Islet of Langerhans (tissue), 1 donor: ENCODE measurements around the gene TTYH3.

Experiments
- FAIRE-seq: peaks from one replicate; lab custom pipeline; 2011; peaks lifted over from hg19 to GRCh38; lab: Jason Lieb, UNC

The TTYH3 gene

DNA sequence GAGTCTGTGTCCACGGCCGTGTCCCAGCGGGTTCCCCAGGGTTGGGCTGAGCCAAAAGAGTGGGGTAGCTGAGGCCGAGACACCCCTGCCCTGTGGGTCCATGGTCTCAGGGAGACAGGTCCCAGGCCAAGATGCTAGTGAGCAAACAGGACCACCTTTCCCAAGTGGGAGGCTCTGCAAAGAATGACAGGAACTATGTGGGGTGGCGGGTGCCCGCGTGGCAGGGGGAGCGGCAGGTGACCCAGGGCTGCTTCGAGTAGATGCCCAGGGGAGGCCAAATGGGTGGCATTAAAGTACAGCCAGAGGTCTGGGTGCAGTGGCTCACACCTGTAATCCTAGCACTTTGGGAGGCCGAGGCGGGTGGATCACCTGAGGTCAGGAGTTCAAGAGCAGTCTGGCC is 18.2 kb downstream of the TTYH3 start:
- no peak for FAIRE-seq

DNA sequence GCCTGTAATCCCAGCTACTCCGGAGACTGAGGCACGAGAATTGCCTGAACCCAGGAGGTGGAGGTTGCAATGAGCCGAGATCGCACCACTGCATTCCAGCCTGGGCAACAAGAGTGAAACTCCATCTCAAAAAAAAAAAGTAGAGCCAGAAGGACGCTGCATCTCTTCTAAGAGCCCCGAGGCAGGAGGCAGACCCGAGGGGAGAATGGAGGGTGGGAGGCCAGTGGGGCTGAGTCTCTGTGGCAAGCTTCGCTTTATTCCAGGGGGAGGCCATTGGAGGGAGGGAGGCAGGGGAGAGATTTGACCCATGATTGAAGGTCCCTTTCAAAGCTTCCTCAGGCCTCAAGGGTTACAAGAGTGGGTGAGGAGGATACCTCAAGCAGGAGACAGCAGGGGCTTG is 18.7 kb downstream of the TTYH3 start:
- FAIRE-seq, result no peak

DNA sequence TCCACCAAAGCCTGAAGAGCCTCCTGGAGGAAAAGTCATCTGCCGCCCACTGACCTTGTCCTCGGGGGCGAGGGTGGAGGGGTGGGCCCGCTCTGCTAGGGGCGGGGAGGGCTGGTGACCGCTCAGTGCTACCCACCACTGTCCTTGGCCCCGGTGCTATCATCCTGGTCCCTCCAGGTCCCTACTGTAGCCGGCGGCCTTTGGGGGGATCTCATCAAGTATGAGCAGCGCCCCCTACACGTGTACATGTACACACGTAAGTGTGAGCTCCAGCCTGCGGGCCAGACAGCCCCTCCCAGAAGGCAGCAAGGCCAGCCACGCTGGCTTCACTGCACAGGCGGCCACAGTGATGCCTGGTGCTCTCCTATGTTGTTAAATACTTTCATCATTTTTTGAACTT is 19.6 kb downstream of the TTYH3 start:
- no peak for FAIRE-seq

DNA sequence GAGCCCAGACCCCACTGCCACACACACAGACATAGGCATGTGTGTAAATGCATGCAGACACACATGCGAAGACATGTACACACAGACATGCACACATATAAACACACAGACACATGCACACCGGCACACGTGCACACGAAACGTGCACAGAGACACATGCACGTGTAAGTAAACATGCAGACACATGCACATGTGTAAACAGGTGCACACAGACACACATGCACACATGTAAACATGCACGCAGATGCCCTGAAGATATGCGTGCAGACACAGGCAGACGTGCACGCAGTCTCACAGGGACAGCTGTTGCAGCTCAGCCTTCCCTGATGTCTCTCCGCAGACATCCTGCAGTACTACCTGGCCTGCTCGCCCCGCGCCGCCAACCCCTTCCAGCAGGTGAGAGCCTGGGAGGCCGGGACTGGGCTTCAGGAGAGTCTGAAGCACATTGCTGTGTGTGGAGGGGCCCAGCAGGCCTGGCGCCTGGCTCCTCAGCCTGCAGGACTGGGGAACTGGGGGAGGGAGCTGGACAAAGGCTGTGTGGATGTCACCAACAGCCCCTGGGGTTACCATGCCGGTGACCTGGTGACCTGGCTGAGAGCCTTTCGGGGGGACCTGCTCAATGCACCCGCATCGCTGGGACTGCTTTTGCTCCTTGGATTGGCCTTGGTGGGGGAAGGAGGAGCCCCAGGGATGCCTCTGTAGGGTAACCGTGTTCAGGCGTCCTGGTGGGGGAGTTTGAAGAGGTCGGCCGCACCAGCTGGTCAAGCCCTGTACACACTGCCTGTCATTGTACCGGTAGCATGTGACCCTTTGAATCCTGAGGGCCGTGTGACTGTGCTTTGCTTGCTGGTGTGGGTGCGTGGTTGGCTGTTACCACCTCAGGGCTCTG is 20.3 kb downstream of the TTYH3 start:
- FAIRE-seq, result no peak

DNA sequence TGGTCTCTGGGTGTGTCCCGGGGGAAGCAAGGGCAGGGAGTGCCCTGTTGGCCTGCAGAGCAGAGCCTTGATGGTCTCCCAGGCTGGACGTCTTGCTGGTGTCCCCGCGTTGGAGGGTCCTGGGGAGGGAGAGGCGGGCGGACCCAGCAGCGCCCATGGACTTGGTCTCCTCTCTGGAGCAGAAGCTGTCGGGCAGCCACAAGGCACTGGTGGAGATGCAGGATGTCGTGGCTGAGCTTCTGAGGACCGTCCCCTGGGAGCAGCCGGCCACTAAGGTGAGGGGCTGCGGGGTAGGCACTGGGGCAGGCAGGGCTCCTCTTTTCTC is 20.9 kb downstream of the TTYH3 start:
- no peak for FAIRE-seq

DNA sequence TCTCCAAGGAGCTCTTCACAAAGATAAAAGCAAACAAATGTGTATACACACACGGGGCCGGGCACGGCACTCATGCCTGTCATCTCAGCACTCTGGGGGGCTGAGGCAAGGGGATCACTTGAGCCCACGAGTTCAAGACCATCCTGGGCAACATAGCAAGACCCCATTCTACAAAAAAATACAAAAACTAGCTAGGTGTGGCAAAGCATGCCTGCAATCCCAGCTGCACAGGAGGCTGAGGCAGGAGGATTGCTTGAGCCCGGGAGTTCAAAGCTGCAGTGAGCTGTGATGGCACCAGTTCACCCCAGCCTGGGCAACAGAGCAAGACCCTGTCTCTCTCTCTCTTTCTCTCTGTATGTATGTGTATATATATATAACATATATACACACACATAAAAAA is 22.3 kb downstream of the TTYH3 start:
- no peak for FAIRE-seq

DNA sequence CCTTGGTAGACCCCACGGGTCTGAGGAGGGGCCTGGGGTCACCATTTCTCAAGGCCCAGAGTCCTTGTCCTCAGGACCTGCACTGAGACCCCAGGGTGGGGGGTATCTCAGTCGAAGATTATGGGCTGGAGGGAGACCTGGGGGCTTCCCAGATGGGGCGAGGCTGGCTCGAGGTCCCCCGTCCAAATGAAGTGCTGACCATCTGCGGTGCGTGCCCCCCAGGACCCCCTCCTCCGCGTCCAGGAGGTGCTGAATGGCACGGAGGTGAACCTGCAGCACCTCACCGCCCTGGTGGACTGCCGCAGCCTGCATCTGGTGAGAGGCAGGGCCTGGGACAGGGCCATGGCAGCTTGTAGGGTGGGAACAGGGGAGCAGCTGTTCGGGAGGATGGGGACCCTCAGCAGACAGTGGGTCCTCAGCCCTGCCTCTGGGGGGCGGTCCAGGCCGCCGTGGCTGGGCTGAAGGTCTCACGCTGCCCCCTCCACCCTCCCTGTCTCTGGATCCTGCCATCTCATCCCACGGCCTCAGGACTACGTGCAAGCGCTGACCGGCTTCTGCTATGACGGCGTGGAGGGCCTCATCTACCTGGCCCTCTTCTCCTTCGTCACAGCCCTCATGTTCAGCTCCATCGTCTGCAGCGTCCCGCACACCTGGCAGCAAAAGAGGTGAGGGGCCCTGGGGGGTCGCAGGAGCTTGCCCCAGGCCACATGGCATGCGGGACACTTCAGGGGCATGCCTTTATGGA is 24.3 kb downstream of the TTYH3 start:
- no peak for FAIRE-seq

DNA sequence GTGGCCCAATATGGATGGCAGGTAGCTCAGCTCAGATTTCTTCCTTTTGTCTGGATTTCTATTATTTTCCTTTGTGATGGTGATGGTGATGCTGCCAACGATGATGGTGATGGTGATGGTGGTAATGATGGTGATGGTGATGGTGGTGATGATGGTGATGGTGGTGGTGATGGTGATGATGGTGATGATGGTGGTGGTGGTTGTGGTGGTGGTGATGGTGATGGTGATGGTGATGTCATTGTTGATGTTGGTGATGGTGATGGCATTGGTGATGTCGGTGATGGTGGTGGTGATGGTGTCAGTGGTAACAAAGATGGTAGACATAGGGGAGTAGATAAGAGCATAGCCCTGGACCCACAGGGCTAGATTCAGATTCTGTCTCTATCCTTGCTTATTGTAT is 25.4 kb downstream of the TTYH3 start:
- no peak for FAIRE-seq

DNA sequence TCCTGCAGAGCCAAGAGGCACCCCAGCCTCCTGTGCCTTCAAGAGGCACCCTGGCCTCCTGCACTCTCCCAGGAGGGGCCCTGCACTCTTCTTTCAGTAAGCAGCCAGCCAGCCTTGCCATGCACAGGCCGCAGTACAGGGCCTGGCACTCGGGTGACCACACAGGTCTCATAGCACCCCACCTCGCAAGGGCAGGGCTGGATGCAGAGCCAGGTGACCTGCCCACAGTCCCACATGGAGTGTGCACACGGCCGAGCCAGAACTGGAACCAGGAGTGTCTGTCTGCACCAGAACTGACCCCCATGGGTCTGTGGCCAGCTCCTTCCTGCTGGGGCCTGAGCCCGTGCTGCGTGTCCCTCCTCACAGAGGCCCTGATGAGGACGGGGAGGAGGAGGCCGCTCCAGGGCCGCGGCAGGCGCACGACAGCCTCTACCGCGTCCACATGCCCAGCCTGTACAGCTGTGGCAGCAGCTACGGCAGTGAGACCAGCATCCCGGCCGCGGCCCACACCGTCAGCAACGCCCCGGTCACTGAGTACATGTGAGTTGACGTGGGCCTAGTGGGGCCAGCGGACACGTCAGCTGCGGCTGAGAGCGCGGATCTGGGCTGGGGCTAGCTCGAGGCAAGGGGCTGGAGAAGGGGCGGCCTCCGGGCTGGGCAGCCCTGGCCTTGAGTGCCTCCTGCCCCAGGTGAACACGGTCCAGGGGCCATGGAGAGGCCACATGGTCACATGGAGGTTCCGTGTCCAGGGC is 26.3 kb downstream of the TTYH3 start:
- no peak for FAIRE-seq

DNA sequence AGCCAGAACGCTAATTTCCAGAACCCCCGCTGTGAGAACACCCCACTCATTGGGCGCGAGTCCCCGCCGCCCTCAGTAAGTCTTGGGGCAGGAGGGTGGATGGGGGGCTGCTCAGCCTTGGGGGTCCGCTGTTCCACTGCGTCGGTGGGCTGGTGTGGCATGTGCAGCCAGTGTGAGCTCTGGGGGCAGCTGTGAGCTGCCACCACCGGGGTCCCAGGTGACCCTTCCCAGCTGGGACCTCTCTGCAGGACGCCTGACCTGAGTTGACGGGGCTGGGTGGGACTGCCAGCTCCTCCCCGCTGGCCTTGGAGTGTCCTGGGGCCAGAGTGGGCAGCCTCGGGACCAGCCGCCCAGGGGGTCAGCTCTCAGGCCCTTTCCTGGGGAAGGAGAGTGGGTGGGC is 27.2 kb downstream of the TTYH3 start:
- FAIRE-seq, result no peak

DNA sequence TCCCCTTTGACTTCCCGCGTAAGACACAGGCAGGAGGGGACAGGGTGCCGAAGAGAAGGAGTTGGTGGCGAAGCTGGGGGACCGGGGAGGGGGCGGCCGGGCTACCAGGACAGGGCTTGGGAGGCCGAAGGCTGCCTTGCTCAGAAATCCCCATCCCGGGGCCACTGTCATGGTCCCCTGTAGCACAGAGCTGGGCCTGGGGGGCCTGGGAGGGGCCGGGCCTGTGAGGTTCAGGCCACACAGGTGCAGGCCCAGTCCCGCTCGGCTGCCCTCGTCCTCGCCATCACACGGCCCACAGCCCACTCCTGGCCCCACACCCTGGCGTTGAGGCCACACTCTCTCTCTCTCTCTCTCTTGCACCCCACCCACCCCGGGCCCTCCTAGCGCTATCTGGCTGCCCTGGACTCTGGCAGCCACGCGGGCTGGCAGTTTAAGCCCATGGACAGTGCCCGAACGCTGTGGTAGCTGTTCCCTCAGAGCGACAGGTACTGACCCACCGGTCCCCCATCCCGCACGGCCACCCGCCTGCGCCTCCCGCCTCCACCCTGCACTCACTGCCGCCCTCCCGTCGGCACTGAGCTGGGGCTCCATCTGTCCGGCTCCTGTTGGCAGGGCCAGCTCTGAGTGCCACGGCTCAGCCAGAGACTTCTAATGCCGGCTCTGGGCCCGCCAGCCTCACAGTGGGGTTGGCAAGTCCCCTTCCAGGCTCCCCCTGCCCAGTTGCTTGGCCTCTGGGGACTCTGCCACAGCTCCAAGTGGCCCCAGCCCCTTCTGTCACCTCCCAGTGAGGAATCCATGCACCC is 28.0 kb downstream of the TTYH3 start:
- no peak for FAIRE-seq

DNA sequence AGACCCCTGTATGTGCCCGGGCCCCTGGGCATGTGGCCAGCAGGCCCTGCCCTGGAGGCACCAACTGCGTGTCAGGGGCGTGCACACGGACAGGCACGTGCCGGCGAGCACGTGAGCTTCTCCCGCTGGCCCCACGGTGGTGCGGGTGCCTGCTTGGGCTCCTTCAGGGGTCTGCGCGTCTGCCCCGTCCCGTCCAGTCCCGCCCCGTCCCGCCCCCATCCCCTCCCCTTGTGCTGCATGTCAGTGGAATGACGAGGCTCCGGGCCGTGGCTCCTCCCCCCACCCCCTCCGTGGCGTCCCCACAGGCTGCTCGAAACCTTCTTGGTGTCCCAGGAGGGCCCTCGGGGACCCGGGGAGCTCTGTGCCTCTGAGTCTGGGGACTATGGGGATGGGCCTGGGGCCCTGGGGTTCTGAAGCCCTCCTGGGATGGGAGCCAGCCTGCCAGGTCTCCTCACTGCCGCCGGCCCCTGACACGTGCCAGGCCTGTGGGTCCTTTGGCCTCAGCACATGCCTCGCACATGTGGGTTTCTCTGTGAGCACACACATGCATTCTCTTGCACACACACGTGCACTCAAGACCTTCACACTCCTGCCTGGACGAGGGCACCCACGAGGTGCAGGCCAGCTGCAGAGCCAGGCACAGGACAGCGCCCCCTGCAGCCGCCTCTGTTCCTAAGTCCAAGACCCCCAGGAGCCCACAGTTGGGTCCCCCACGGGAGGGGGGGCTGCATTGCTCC is 28.7 kb downstream of the TTYH3 start:
- no peak for FAIRE-seq

DNA sequence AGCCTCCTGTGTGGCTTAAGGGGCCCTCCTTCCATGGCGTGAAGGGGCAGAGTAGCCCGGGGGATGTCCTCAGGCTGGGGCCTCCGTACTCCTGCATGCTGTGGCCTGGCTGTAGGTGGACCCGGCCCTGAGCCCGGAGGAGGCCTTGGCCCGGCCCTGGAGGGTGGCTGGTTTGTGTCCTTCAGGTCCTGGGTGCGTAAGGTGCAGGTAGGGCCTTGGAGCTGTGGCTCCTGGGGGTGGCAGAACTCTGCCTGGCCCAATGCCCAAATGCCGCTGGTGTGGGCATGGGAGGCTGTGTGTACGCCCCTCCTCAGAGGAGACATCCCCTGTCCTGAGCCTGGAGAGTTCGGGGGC is 29.3 kb downstream of the TTYH3 start:
- FAIRE-seq, result no peak

DNA sequence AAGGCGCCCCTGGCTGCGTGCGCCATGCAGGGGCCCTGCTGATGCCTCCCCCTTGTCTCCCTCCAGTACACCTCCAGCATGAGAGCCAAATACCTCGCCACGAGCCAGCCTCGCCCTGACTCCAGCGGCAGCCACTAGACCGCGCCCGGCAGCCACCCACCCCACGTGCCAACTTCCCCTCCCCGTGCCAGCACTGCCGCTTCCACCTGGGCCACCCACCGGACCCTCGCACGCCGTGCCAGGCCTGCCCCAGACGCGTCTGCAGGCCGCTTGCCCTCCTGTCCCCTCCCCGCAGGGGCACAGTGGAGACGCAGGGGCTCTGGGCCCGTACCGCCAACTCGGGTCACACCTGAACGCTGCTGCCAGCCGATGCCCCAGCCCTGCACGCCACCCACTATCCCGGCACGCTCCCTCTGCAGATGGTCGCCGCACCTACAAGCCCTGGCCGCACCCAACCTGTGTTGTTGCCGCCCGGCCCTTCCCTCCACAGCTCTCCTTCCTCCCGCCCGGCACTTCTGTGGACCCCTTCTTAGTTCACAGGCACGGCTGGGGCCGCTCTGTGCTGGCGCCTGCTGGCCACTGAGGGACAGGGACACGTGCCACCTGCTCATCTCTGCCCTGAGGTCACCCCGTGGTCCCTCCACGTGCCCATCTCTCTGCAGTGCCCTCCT is 30.0 kb downstream of the TTYH3 start:
- FAIRE-seq, result no peak

DNA sequence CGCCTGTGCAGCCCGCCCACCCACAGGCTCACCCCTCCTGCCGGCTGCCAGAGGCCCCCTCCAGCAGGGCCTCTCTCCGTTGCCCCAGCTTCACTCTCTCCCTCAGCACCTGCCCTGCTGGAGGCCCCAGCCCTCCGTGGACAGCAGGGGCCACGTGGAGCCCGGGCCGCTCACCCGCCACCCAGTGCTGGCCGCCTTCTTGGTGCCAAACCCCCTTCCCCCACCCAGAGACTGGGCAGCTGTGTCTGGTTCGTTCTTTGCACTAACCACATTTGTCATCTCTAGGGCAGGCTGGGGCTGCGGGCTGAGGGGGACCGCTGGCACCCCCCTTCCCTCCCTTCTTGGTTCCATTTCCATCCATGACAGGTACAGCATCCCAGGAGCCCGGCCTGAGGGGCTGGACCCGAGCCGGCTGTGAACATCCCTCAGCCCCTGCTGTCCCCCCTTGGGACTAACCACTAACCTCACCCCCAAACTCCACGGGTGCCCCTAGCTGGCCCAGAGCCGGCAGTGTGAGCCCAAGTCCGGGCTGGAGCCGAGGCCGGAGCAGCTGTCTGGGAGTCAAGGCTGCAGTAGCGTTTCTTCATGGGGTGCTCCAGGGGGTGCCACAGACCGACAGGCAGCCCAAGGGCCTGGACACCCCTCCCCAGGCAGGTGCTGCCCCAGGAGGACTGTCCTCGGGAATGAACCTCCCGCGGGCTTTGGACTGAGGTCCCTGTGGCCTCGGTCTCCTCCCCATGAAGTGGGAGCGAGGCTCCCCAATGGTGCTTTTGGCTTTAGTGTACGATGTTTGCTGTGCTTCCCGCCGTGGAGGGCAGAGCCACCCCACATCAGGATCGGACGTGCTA is 30.7 kb downstream of the TTYH3 start:
- FAIRE-seq, result no peak

DNA sequence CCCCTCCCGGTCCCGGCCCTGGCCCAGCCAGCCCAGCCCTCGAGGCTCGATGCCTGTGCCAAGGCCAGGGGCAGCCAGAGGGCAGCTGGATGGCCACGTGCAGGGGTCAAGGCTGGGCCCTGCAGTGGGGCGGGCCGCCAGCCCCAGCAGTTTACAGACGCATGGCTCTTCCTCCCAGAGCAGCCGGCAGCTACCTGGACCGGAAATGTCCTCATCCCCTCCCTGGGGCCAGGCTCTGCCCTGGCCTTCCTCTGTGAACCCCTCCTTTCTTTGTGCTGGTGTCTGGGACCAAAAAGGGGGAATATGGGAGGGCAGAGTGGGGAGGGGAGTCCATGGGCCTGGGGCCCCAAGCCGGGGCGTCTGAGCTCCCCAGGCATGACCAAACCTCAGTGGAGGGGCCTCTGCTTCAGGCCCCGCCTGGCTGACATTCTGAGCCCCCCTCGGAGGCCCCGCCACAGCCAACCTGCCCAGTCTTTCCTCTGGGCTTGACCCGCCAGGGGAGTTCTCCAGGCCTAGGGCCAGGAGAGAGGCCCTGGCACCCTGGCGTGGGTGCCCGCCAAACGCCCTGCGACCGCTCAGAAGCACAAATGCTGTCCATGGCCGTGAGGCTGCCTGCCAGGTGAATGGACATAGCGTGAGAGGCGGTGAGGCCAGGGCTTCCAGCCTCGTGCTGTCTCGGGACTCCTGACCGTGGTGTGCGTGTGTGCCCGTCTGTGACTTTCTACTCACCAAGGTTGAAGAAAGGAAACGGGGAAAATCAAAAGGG is 31.5 kb downstream of the TTYH3 start:
- no peak for FAIRE-seq

DNA sequence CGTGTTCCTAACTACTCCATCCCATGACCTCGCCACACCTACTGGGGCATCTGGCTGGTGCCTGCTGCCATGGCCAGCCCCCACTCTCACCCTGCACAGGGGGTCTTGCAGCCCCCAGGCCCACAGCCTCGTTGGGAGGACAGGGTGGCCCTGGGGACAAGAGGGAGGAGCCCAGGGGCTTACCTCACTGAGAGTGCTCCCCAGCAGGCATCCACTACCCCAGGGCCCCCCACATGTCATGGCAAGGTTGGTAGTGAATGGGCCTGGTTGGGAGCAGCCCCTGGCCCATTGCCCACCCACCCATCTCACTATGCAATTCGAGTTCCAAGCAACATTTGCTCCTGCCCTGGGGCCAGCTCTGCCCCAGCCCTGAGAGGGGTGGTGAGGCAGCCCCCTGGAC is 32.2 kb downstream of the TTYH3 start:
- no peak for FAIRE-seq

DNA sequence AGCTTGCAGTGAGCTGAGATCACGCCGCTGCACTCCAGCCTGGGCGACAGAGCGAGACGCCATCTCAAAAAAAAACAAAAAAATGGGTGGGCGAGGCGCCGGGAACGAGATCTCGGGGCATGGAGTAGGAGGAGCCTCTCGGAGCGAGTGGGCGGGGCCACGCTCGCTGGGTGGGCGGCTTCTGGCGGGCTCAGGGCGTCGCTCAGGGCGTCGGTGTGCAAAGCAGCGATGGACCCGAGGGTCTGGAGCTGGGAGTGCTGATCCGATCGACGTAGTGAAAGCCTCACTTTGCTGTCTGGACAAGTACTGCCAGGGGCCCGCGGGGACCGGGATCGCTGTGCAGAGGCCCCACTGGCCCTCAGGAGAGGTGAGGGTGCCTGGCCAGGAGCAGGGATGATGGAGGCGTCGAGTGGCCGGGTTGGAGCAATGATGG is 33.6 kb downstream of the TTYH3 start:
- no peak for FAIRE-seq

DNA sequence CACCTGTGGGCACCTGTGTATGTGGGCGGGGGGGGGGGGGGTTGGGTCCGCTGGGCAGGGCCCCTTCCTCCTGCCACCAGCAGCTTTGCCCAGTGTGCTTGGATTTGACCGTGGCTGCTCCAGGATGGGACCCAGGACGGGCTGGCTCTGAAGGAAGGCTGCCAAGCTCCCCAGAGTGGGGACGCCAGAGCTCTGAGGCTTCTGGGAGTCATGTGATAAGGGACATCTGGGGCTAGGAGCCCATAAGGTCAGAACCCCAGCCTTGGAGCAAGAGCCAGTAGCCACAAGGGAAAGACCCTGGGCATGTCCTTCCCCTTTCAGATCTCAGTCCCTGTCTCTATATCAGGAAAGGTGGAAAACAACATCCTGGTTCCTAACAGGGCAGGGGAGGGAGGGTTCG is 34.4 kb downstream of the TTYH3 start:
- no peak for FAIRE-seq
